OCI-LY3 (cell line): ENCODE results near the gene RD3L.

ENCODE experiments used
- H2AFZ ChIP-seq: fragments of 200-600, 300-600 bp; shearing (Covaris generic); 2 replicates; pipeline ENCODE4 v1.6.0; 2014; ENCODE audit warnings: antibody characterized with exemption, low read depth, low read length
- H3K27ac ChIP-seq: fragments of 200-600, 300-600 bp; sonication (generic); 2 replicates; pipeline ENCODE4 v1.5.1; 2014; ENCODE audit warnings: mild to moderate bottlenecking, low read length, moderate library complexity, mixed read lengths
- H3K27me3 ChIP-seq: fragments of 200-600, 300-600 bp; sonication (generic); 2 replicates; pipeline ENCODE4 v1.6.1; 2014; ENCODE audit warnings: low read depth, low read length, mixed read lengths
- H3K36me3 ChIP-seq: fragments of 200-600, 300-600 bp; sonication (generic); replicated peaks from 2 replicates; pipeline ENCODE3; 2014; ENCODE audit warnings: low read depth, low read length, mixed read lengths
- H3K4me1 ChIP-seq: fragments of 300-600, 200-600 bp; sonication (generic); 2 replicates; pipeline ENCODE4 v1.6.1; 2014; ENCODE audit warnings: low read length, mixed read lengths
- H3K4me2 ChIP-seq: fragments of 200-600, 300-600 bp; sonication (generic); 2 replicates; pipeline ENCODE4 v1.6.1; 2014; ENCODE audit warnings: low read length, mixed read lengths
- H3K4me3 ChIP-seq: fragments of 300-600, 200-600 bp; sonication (generic); 2 replicates; pipeline ENCODE4 v1.5.1; 2014; ENCODE audit warnings: antibody characterized with exemption, mild to moderate bottlenecking, low read length, moderate library complexity
- H3K79me2 ChIP-seq: fragments of 300-600, 200-600 bp; shearing (Covaris generic); 2 replicates; pipeline ENCODE4 v1.6.1; 2014; ENCODE audit warnings: mild to moderate bottlenecking, low read length, mixed read lengths
- H3K9ac ChIP-seq: fragments of 300-600, 200-600 bp; shearing (Covaris generic); 2 replicates; pipeline ENCODE4 v1.6.0; 2014; ENCODE audit warnings: mild to moderate bottlenecking, low read length, moderate library complexity
- H3K9me3 ChIP-seq: fragments of 200-600, 300-600 bp; shearing (Covaris generic); 2 replicates; pipeline ENCODE4 v1.6.1; 2014; ENCODE audit warnings: low read length, mixed read lengths; ENCODE audit not compliant: insufficient read depth
- H4K20me1 ChIP-seq: fragments of 200-600, 300-600 bp; sonication (generic); 2 replicates; pipeline ENCODE4 v1.6.1; 2016; ENCODE audit warnings: low read length, mixed read lengths; ENCODE audit not compliant: insufficient read depth
- EZH2phosphoT487 ChIP-seq: fragments of 200-600 bp; shearing (Covaris generic); IDR thresholded peaks from 2 replicates; pipeline ENCODE4 v1.6.1; 2018; ENCODE audit warnings: antibody characterized with exemption, mixed run types, low read depth
- TF ChIP-seq, protein P1 (sequence below): fragments of 200-600, 300-600 bp; sonication (generic); IDR thresholded peaks from 2 replicates; pipeline ENCODE4 v1.5.1; 2014; ENCODE audit warnings: antibody characterized with exemption, low read length, low read depth

The RD3L gene

DNA sequence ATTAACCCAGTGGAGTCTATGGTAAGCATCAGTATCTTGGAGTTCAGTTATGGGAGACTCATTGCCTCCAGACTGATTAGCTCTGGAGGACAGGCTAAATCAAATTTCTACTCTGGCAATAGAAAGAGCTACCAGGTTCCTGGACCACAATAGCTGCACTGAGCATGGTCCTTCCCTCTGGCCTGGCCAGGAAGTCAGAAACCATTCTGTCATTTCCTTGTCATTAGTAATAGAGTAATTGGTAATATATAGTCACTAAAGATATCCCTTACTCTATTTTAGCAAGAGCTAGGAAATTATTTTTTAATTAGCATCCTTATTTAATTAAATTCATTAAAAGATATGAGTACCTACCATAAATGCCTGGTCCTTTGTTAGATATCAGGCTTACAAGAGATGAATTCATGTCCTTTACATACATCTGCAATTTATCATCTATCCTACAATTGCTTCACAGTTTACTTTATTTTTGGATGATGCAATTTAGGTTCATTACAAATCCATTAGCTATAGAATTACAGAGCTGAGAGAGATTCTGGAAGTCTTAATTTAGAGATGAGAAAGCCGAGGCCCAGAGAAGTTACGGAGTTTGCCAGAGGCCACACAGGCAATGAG lies 37.7 kb downstream of the RD3L start:
- H3K27ac ChIP-seq = no peak overlapping the region
- H3K9me3 ChIP-seq = no peaks in the 10 kb centered on the region
- H3K4me1 ChIP-seq = no peaks in the 10 kb centered on the region
- no peaks in the 10 kb centered on the region for H4K20me1 ChIP-seq
- H3K79me2 ChIP-seq = no peaks in the 10 kb centered on the region
- TF ChIP-seq, protein P1, sequence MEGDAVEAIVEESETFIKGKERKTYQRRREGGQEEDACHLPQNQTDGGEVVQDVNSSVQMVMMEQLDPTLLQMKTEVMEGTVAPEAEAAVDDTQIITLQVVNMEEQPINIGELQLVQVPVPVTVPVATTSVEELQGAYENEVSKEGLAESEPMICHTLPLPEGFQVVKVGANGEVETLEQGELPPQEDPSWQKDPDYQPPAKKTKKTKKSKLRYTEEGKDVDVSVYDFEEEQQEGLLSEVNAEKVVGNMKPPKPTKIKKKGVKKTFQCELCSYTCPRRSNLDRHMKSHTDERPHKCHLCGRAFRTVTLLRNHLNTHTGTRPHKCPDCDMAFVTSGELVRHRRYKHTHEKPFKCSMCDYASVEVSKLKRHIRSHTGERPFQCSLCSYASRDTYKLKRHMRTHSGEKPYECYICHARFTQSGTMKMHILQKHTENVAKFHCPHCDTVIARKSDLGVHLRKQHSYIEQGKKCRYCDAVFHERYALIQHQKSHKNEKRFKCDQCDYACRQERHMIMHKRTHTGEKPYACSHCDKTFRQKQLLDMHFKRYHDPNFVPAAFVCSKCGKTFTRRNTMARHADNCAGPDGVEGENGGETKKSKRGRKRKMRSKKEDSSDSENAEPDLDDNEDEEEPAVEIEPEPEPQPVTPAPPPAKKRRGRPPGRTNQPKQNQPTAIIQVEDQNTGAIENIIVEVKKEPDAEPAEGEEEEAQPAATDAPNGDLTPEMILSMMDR = no peak
- no peak for TF ChIP-seq EZH2phosphoT487
- H3K27me3 ChIP-seq = no peaks in the 10 kb centered on the region
- H3K36me3 ChIP-seq = no peaks in the 10 kb centered on the region
- no peak overlapping the region for H3K4me3 ChIP-seq
- no peak overlapping the region for H2AFZ ChIP-seq
- H3K4me2 ChIP-seq = no peak overlapping the region
- H3K9ac ChIP-seq = no peak overlapping the region

GRCh38 chr14:103899833-103900232 lies 42.5 kb downstream of the RD3L start:
- no peaks in the 10 kb centered on the region for H4K20me1 ChIP-seq
- H2AFZ ChIP-seq = no peak overlapping the region
- no peaks in the 10 kb centered on the region for H3K4me1 ChIP-seq
- H3K27me3 ChIP-seq = no peaks in the 10 kb centered on the region
- no peak overlapping the region for H3K27ac ChIP-seq
- TF ChIP-seq EZH2phosphoT487 = no peak
- TF ChIP-seq, protein P1 = no peak
- no peaks in the 10 kb centered on the region for H3K79me2 ChIP-seq
- no peaks in the 10 kb centered on the region for H3K36me3 ChIP-seq
- no peak overlapping the region for H3K9ac ChIP-seq
- H3K4me3 ChIP-seq = no peak overlapping the region
- H3K9me3 ChIP-seq = no peaks in the 10 kb centered on the region
- H3K4me2 ChIP-seq = no peak overlapping the region

- Histone ChIP-seq H3K9me3 (no peaks in the 10 kb centered on the region), H4K20me1 (no peaks in the 10 kb centered on the region), H3K4me1 (no peaks in the 10 kb centered on the region), H3K36me3 (no peaks in the 10 kb centered on the region), H3K9ac (no peak overlapping the region), H3K27ac (no peak overlapping the region), H3K79me2 (no peaks in the 10 kb centered on the region), H3K4me2 (no peak overlapping the region), H3K4me3 (no peak overlapping the region), H2AFZ (no peak overlapping the region), H3K27me3 (no peaks in the 10 kb centered on the region)
- TF ChIP-seq, protein P1 = no peak
- no peak for TF ChIP-seq EZH2phosphoT487
Observed at GRCh38 chr14:103899316-103899715, 43.0 kb downstream of the RD3L start.

DNA sequence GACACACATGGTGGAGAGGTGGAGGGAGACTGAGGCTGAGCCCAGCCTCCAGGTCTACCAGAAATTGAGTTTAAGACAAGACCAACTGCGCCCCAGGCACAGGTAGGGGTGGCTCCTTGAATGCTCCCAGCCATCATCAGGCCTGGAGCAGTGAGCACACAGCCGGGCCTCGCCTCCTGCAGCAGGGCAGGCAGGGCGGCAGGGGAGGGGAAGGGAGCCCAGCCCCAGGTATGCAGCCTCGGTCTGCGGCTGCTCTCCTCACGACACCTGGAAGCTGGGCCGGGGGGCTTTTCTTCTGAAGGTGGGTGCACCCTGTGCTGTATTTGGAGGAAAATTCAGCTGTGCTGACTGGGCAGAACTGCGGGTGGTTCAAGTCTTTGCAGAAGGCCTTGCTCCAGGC lies 43.6 kb downstream of the RD3L start:
- no peaks in the 10 kb centered on the region for H3K27me3 ChIP-seq
- no peak overlapping the region for H3K4me2 ChIP-seq
- H3K36me3 ChIP-seq = no peaks in the 10 kb centered on the region
- no peak overlapping the region for H2AFZ ChIP-seq
- no peaks in the 10 kb centered on the region for H3K9me3 ChIP-seq
- H3K4me1 ChIP-seq = no peaks in the 10 kb centered on the region
- no peaks in the 10 kb centered on the region for H4K20me1 ChIP-seq
- TF ChIP-seq, protein P1 = no peak
- TF ChIP-seq EZH2phosphoT487 = no peak
- H3K79me2 ChIP-seq = no peaks in the 10 kb centered on the region
- H3K9ac ChIP-seq = no peak overlapping the region
- H3K27ac ChIP-seq = no peak overlapping the region
- no peak overlapping the region for H3K4me3 ChIP-seq
